Activated T-helper 2 cell treated with anti-CD3 and anti-CD28 coated beads, Interferon-gamma antibody, Interleukin-2, Interleukin-4, amounts not matched to agents 10 μg/mL and 5 μg/mL and 100 μg/mL, durations not matched to agents 14 hours and 24 hours and 36 hours (primary cell): ENCODE data around the gene RCE1. TPM values are rescaled to one million over a fixed set of nuclear protein-coding genes. Genes with fewer than 3 reads are reported as not detected.

Source experiments
- DNase-seq: peaks from one replicate; pipeline ENCODE4 v3.0.0; 2021; ENCODE audit warnings: low spot score
- H3K27ac Mint-ChIP-seq: one replicate; pipeline ENCODE4 v1.8.0; 2021; ENCODE audit warnings: mixed read lengths
- H3K27me3 Mint-ChIP-seq: one replicate; pipeline ENCODE4 v1.8.0; 2021; ENCODE audit warnings: low read depth, mixed read lengths
- H3K36me3 Mint-ChIP-seq: one replicate; pipeline ENCODE4 v1.8.0; 2021; ENCODE audit warnings: low read depth, mixed read lengths
- H3K4me1 Mint-ChIP-seq: one replicate; pipeline ENCODE4 v1.8.0; 2021; ENCODE audit warnings: low read depth, mixed read lengths
- H3K4me3 Mint-ChIP-seq: one replicate; pipeline ENCODE4 v1.8.0; 2021; ENCODE audit warnings: low read depth, mild to moderate bottlenecking, moderate library complexity, mixed read lengths
- H3K9me3 Mint-ChIP-seq: one replicate; pipeline ENCODE4 v1.8.0; 2021; ENCODE audit warnings: mixed read lengths
- intact Hi-C: fragments of 100-400 bp; cut with micrococcal nuclease; formaldehyde crosslinking; loops from one replicate; pipeline ENCODE4 v1.15.1; 2023
- total RNA-seq: library from RNA; stranded (reverse); gene quantifications from 2 replicates; pipeline ENCODE4 v1.2.3, GENCODE V29; 2022

Gene RCE1
- total RNA-seq, 1 donor from 2014 or later, result 27.8 TPM

DNA sequence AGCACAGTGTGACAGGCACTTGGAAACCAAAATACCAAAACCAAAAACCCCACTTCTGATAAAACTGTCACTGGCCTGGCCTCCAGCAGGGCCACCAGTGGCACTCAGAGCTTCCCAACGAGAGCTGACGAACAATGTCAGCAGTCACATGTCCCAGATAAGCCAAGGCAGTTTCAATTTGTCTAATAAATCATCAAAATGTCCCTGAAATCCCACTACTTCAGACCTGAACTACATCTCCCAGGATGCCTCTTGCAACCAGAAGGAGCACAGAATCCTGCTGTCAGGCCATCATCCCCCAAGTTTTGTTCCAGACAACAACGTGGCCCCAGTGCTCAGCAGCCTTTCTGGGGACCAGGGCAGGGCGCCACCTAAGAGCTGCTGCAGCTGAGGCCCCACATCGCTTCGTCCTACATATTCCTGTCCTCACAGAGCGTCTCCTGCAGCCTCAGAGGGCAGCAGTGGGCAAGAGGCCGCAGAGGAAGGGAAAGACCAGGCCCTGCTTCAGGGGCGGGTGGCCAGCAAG, 38.7 kb downstream of the RCE1 start:
- Mint-ChIP-seq H3K36me3 (no peaks in the 10 kb centered on the region), H3K9me3 (no peaks in the 10 kb centered on the region), H3K4me1 (peaks cover 7% of the 10 kb centered on the region), H3K27ac (peak overlapping the region; percentile 22), H3K4me3 (no peak overlapping the region), H3K27me3 (no peaks in the 10 kb centered on the region)
- no peak for DNase-seq
- intact Hi-C loops, result loop anchor here (2.0 kb wide), 1 partner anchor 187 kb away; no protein-coding TSS in a partner anchor

DNA sequence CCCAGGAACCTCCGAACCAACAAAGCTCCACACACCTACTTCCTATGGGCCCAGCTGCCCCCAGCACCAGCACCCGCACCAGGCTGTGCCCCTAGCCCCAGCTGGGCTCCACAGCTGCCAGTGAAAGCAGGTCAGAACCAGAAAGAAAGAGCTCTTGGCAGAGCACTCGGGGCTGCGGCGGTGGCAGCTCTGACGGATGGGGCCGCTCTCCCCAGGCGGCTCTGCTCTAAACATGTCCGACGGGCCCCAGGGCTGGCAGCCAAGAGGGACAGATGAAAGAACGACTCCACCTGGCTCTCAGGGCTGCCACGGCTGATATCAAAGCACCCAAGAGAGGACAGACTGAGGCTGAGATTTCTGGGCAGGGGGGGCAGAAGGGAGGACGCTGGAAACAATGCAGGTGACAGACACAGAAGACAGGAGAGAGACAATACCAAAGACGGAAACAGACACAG, 39.3 kb downstream of the RCE1 start:
- Mint-ChIP-seq H3K27ac (no peak overlapping the region), H3K36me3 (no peaks in the 10 kb centered on the region), H3K4me1 (peaks cover 7% of the 10 kb centered on the region), H3K9me3 (no peaks in the 10 kb centered on the region), H3K4me3 (no peak overlapping the region), H3K27me3 (no peaks in the 10 kb centered on the region)
- intact Hi-C loops, result loop anchor here (2.0 kb wide), 1 partner anchor 188 kb away; no protein-coding TSS in a partner anchor
- no peak for DNase-seq

DNA sequence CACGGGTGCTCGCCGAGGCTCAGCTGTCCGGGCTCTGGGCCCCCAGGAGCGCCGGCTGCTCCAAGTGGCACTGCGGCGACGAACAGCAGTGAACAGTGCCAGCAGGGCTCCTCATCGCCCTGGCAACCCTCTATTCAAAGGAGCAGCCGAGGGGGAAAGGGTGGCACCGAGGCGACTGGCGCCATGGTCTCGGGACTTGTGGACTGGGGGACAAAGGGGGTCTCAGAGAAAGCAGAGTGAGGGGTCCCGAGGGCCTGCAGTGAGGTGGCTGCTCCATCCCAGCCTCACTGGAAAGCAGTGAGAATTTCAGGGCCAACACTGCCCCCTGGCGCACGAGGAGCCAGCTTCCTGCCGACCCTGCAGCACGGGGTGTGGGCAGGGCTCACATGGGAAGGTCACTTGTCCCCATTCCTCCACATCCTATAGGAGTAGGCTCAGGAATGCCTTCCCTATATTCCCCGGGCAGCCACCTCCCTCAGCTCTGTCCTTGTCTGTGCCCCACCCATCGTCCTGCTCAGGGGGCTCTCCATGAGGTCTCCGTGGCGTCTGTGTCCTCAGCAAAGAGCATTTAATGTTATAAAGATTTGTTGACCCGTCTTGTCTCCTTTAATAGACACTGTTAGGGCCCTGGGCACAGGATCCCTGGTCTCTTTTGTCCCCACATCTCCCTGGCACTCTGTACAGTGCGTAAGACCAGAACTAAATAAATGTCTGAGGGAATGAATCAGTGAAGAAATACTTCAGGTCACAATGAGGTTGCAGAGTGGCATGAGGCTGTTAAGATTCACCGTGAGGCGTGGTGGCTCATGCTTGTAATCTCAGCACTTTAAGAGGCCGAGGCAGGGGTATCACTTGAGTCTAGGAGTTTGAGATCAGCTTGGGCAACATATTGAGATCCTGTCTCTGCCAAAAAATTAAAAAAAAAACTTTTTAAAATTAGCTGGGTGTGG, 40.0 kb downstream of the RCE1 start:
- Mint-ChIP-seq H3K27ac (no peak overlapping the region), H3K36me3 (no peaks in the 10 kb centered on the region), H3K9me3 (no peaks in the 10 kb centered on the region), H3K4me1 (peaks cover 7% of the 10 kb centered on the region), H3K27me3 (no peaks in the 10 kb centered on the region), H3K4me3 (no peak overlapping the region)
- intact Hi-C loops, result loop anchor here (2.0 kb wide), 1 partner anchor 188 kb away; no protein-coding TSS in a partner anchor
- DNase-seq, result peak; percentile 42

DNA sequence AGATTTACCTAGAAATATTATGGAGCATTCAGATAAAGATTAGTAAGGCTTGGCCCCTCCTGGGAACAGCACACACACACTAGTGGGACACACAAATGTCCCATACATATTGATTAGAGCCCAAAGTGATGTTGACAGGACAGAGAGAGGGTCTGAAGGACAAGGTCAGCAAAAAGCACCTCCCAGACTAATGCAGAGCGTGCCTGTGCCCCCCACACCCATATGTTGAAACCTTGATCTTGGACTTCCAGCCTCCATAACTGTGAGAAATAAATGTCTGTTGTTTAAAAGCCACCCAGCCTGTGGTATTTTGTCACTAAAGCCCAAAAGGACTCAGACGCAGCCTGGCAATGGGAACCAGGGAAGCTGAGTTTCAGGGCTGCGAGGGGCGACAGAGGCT, 41.2 kb downstream of the RCE1 start:
- intact Hi-C loops, result no loop called here
- H3K4me1 Mint-ChIP-seq, result peaks cover 7% of the 10 kb centered on the region
- no peaks in the 10 kb centered on the region for H3K9me3 Mint-ChIP-seq
- no peak overlapping the region for H3K27ac Mint-ChIP-seq
- H3K27me3 Mint-ChIP-seq, result no peaks in the 10 kb centered on the region
- no peak for DNase-seq
- no peak overlapping the region for H3K4me3 Mint-ChIP-seq
- no peaks in the 10 kb centered on the region for H3K36me3 Mint-ChIP-seq

DNA sequence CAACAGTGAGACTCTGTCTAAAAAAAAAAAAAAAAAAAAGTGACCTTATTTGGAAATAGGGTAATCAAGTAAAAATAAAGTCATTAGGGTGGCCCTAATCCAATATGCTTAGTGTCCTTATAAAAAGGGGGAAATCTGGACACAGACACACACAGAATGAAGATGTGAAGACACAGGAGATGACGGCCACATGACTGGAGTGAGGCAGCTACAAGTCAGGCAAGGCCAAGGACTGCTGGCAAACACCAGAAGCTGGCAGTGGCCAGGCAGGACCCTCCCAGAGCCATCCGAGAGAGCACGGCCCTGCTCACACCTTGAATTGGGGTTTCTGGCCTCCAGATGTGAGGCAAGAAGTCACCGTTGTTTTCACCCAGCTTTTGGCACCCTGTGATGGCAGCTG, 42.2 kb downstream of the RCE1 start:
- DNase-seq, result no peak
- Mint-ChIP-seq H3K4me3 (no peak overlapping the region), H3K4me1 (peaks cover 6% of the 10 kb centered on the region), H3K36me3 (no peaks in the 10 kb centered on the region), H3K27me3 (no peaks in the 10 kb centered on the region), H3K27ac (no peak overlapping the region), H3K9me3 (no peaks in the 10 kb centered on the region)
- intact Hi-C loops, result no loop called here

DNA sequence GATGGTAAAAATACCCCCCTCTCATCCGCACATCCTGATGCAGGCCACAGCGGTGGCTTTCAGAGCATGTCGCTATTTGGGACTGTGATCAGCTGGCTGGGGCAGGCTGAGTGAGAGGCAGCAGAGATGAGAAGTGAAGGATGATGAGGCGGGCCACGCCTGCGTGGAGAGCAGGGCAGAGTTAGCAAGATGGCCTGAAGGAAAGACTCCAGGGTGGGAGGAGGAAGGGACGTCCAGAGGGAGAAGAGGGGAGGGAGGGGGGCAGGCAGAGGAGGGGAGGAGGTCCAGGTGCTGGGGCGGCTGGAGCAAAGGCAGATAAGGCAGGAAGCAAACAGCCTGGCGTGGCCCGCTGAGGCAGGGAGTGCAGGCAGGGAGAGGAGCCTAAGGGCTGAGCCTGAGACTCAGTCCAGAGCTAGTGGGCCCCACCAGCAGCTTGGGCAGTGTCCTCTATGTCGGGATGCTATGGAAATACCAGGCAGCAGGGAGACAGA, 42.8 kb downstream of the RCE1 start:
- H3K4me1 Mint-ChIP-seq, result peaks cover under 1% of the 10 kb centered on the region
- intact Hi-C loops, result no loop called here
- DNase-seq, result no peak
- H3K27me3 Mint-ChIP-seq, result no peaks in the 10 kb centered on the region
- H3K27ac Mint-ChIP-seq, result no peak overlapping the region
- H3K36me3 Mint-ChIP-seq, result no peaks in the 10 kb centered on the region
- H3K9me3 Mint-ChIP-seq, result no peaks in the 10 kb centered on the region
- no peak overlapping the region for H3K4me3 Mint-ChIP-seq

DNA sequence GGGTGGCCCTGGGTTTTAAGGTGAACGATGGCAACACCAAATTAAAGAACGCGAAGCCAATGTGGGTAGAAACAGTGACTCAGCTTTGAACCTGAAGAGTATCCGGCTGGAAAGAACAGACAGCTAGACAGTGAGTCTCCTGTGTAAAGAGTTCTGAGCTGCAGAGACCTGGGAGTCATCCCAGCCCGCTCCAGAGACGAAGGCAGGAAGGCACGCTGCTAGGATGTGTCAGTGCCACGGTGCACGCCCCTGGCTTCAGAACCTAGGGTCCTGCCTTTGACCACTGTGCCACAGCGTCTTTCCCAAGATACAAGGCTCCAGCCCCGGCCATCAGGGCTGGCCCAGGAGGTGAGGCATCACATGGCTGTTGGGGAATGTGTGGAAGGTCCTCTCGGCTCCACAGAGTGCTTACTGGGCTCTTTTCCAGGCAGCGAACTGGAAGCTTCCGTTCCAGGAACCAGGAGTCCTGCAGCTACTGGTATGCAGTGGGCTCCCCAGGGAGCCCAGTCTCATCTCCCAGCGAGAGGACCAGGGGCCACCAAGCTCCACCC, 43.5 kb downstream of the RCE1 start:
- Mint-ChIP-seq H3K4me1 (peaks cover 2% of the 10 kb centered on the region), H3K27me3 (no peaks in the 10 kb centered on the region), H3K36me3 (no peaks in the 10 kb centered on the region), H3K9me3 (no peaks in the 10 kb centered on the region), H3K4me3 (no peak overlapping the region), H3K27ac (no peak overlapping the region)
- intact Hi-C loops, result no loop called here
- DNase-seq, result no peak

DNA sequence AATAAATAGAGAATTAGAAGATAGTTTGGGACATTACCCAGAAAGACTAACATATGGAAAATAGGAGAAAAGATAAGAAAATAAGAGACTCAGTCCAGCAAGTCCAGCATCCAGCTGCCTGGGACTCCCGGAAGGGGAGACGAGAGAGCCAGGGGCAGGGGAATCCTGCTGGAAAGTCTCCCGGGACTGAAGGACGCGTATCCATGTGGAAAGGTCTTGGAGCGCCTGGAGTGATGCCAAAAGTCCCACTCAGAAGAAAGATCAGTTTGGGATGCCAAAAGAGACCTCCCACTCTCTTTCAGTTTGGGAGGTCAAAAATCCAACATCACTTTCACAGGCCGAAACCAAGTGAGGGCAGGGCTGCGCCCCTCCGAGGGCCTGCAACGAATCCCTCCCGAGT, 44.3 kb downstream of the RCE1 start:
- Mint-ChIP-seq H3K27me3 (no peaks in the 10 kb centered on the region), H3K4me3 (no peak overlapping the region), H3K36me3 (no peaks in the 10 kb centered on the region), H3K4me1 (peaks cover 8% of the 10 kb centered on the region), H3K27ac (no peak overlapping the region), H3K9me3 (no peaks in the 10 kb centered on the region)
- intact Hi-C loops, result no loop called here
- DNase-seq, result no peak

DNA sequence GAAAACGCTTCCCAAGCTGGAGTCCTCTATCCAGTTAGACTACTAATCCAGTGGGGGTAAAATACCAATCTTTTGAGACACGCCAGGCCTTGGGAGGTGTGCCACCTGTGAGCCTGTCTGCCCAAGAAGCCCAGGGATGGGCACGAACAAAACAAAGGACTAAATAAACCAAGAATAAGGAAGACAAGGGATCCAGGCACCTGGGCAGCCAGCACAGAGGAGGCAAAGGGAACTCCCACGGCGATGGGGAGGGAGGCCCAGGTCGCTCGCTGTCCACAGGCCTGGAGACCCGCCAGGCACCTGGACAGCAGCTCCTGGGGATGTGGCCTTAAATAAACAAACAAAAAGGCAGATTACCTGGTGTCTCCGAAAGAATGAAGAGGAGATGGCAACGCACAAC, 45.0 kb downstream of the RCE1 start:
- DNase-seq, result no peak
- peaks cover 9% of the 10 kb centered on the region for H3K4me1 Mint-ChIP-seq
- no peak overlapping the region for H3K27ac Mint-ChIP-seq
- H3K27me3 Mint-ChIP-seq, result no peaks in the 10 kb centered on the region
- no peak overlapping the region for H3K4me3 Mint-ChIP-seq
- intact Hi-C loops, result no loop called here
- no peaks in the 10 kb centered on the region for H3K9me3 Mint-ChIP-seq
- H3K36me3 Mint-ChIP-seq, result no peaks in the 10 kb centered on the region

DNA sequence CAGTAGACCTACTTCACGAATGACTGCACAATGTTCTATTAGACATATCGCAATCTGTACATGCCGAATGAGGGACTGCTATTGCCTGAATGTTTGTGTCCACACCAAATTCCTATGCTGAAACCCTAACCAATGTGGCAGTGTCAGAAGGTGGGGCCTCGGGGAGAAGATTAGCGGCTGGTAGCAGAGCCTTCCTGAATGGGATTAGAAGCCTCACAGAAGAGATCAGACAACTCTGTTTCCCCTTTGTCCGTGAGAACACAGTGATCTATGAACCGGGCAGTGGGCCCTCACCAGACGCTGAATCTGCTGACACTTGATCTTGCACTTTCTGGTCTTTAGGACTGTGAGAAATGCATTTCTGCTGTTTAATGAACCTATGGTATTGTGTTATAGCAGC, 46.7 kb downstream of the RCE1 start:
- Mint-ChIP-seq H3K9me3 (no peaks in the 10 kb centered on the region), H3K4me3 (no peak overlapping the region), H3K27ac (no peak overlapping the region), H3K27me3 (peaks cover 4% of the 10 kb centered on the region), H3K4me1 (peaks cover 12% of the 10 kb centered on the region), H3K36me3 (no peaks in the 10 kb centered on the region)
- intact Hi-C loops, result loop anchor here (10.0 kb wide), 1 partner anchor 85 kb away; the partner anchor contains the start of gene C11orf86
- DNase-seq, result no peak

DNA sequence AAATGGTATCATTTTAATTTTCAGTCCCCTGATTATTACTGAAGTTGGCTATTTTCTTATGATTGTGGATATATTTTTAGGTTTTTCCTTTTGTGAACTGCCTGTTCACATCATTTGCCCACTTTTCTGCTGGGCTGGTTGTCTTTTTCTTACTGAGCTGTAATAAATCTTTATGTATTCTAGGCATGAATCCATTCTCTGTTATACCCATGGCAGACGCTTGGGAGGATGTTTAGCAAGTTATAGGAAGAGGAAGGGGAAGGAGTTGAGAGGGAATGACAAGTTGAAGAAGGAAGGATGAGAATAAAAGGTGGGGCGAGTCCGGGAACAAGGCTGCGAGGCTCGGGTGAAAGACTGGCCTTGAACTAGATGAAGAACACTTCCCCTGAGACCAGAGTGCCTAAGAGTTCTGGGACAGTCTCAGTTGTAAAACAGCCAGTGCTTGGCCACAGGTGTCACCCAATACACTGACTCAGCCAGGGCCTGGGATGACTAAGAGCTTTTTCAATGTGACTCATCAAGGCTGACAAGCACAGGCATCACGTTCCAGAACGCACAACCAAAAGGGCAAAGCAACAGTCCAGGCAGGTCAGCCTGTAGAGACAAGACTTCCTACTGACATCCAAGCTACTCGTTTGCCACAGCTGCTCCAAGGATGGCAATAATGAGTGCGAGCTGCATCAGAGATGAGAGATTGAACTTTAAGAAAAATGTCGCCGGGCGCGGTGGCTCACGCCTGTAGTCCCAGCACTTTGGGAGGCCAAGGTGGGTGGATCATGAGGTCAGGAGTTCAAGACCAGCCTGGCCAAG, 48.8 kb downstream of the RCE1 start:
- Mint-ChIP-seq H3K27me3 (peaks cover 9% of the 10 kb centered on the region), H3K4me3 (no peak overlapping the region), H3K27ac (peak overlapping the region; percentile 60), H3K4me1 (peaks cover 12% of the 10 kb centered on the region), H3K36me3 (no peaks in the 10 kb centered on the region), H3K9me3 (no peaks in the 10 kb centered on the region)
- peak; percentile 28 for DNase-seq
- intact Hi-C loops, result loop anchor here (10.0 kb wide), 1 partner anchor 83 kb away; the partner anchor contains the start of gene C11orf86

DNA sequence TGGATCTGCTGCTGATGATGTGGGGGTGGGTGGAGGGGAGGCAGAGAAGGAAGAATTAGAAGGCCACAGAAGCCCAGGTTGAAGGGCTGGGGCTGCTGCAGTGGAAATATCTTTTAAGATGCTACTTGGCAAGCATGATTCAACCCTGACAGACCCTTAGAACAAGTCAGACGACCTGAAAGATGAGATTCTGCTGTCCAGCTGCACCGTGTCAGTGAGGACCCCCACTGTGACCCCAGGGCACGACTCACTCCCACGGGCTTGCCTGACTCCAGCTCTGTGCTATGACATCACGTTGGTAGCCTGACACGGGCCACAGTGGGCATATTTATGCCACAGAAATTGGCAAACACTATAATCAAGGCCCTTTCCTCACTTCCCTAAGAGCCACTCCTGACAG, 49.7 kb downstream of the RCE1 start:
- no peaks in the 10 kb centered on the region for H3K9me3 Mint-ChIP-seq
- H3K27me3 Mint-ChIP-seq, result peaks cover 9% of the 10 kb centered on the region
- no peak overlapping the region for H3K4me3 Mint-ChIP-seq
- no peak overlapping the region for H3K27ac Mint-ChIP-seq
- H3K4me1 Mint-ChIP-seq, result peaks cover 12% of the 10 kb centered on the region
- intact Hi-C loops, result loop anchor here (10.0 kb wide), 1 partner anchor 82 kb away; the partner anchor contains the start of gene C11orf86
- H3K36me3 Mint-ChIP-seq, result no peaks in the 10 kb centered on the region
- no peak for DNase-seq
